OCI-LY1 (cell line): Measurements from ENCODE around the gene PLCG2.
A peak's percentile ranks its signal among the peaks of the same experiment; 100 is the strongest.

Source experiments
- H2AFZ ChIP-seq: fragments of 200-600 bp; sonication (generic), shearing (Covaris generic); 2 replicates; pipeline ENCODE4 v1.6.0; 2014; ENCODE audit warnings: antibody characterized with exemption, mild to moderate bottlenecking, low read length
- H3F3A ChIP-seq: fragments of 200-600 bp; sonication (generic), shearing (Covaris generic); 2 replicates; pipeline ENCODE4 v1.6.0; 2014; ENCODE audit warnings: mild to moderate bottlenecking, antibody characterized with exemption, low read length, moderate library complexity; ENCODE audit not compliant: insufficient read depth
- H3K27ac ChIP-seq: fragments of 200-600 bp; sonication (generic); 2 replicates; pipeline ENCODE4 v1.5.1; 2014; ENCODE audit warnings: low read length, mixed run types, mild to moderate bottlenecking, low read depth; ENCODE audit not compliant: poor library complexity, severe bottlenecking
- H3K27me3 ChIP-seq: fragments of 200-600 bp; sonication (generic); 2 replicates; pipeline ENCODE4 v1.6.0; 2014; ENCODE audit warnings: antibody characterized with exemption, mild to moderate bottlenecking, low read length, moderate library complexity; ENCODE audit not compliant: insufficient read depth
- H3K36me3 ChIP-seq: fragments of 200-600 bp; sonication (generic); 2 replicates; pipeline ENCODE4 v1.6.1; 2014; ENCODE audit warnings: mild to moderate bottlenecking, antibody characterized with exemption, low read length, moderate library complexity, mixed read lengths; ENCODE audit not compliant: insufficient read depth
- H3K4me1 ChIP-seq: fragments of 200-600 bp; sonication (generic); 2 replicates; pipeline ENCODE4 v1.5.1; 2014; ENCODE audit warnings: mild to moderate bottlenecking, low read length, moderate library complexity; ENCODE audit not compliant: insufficient read depth, severe bottlenecking
- H3K4me2 ChIP-seq: fragments of 200-600 bp; sonication (generic), shearing (Covaris generic); 2 replicates; pipeline ENCODE4 v1.6.1; 2014; ENCODE audit warnings: low read length
- H3K4me3 ChIP-seq: fragments of 200-600 bp; sonication (generic); 2 replicates; pipeline ENCODE4 v1.5.1; 2014; ENCODE audit warnings: low read length, low read depth, mild to moderate bottlenecking, mixed read lengths; ENCODE audit not compliant: poor library complexity, severe bottlenecking
- H3K79me2 ChIP-seq: fragments of 200-600 bp; shearing (Covaris generic); 2 replicates; pipeline ENCODE4 v1.6.1; 2016; ENCODE audit warnings: mixed run types, low read length, mixed read lengths; ENCODE audit not compliant: insufficient read depth
- H3K9ac ChIP-seq: fragments of 200-600 bp; sonication (generic), shearing (Covaris generic); 2 replicates; pipeline ENCODE4 v1.6.1; 2014; ENCODE audit warnings: mild to moderate bottlenecking, low read length, mixed read lengths
- H3K9me2 ChIP-seq: fragments of 200-600 bp; sonication (generic), shearing (Covaris generic); 2 replicates; pipeline ENCODE4 v1.6.1; 2014; ENCODE audit warnings: low read depth, mild to moderate bottlenecking, low read length, mixed read lengths
- H3K9me3 ChIP-seq: fragments of 200-600 bp; shearing (Covaris generic); 2 replicates; pipeline ENCODE4 v1.6.1; 2014; ENCODE audit warnings: low read length, mixed read lengths
- H4K20me1 ChIP-seq: fragments of 200-600 bp; sonication (generic), shearing (Covaris generic); 2 replicates; pipeline ENCODE4 v1.6.0; 2016; ENCODE audit warnings: mild to moderate bottlenecking, low read length; ENCODE audit not compliant: insufficient read depth
- EZH2 ChIP-seq: fragments of 200-600 bp; sonication (generic), shearing (Covaris generic); IDR thresholded peaks from 2 replicates; pipeline ENCODE4 v1.8.0; 2017; ENCODE audit warnings: borderline replicate concordance, mixed run types, mild to moderate bottlenecking, antibody characterized with exemption, low read length, moderate library complexity, mixed read lengths
- TF ChIP-seq, protein P1 (sequence below): fragments of 200-600 bp; sonication (generic), shearing (Covaris generic); IDR thresholded peaks from 2 replicates; pipeline ENCODE4 v1.5.1; 2017; ENCODE audit warnings: mild to moderate bottlenecking, antibody characterized with exemption, low read length, moderate library complexity, mixed read lengths

The PLCG2 gene

DNA sequence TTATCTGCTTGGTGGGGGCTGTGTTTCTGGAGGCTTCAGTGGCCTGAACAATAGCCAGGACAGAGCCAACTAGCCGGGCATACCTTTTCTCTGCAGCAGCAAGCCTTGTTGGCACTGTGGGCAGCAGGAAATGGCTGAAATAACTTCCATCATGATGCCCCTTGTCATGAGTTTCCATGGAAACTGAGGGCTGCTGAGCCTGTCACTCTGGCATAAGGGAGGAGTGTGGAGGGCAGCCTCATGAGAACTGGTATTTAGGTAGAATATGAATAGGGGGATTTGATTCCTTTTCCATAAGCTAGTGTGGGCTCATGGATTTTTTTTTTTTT is 39.4 kb downstream of the PLCG2 start:
- Histone ChIP-seq H3K9me3 (no peaks in the 10 kb centered on the region), H3K36me3 (peaks cover 4% of the 10 kb centered on the region; the same call in 1 of the 2 replicates), H3K4me2 (peak overlapping the region; percentile 73), H3K9me2 (no peaks in the 10 kb centered on the region), H3K4me3 (peak overlapping the region; percentile 45), H2AFZ (no peak overlapping the region), H3K9ac (peak overlapping the region; percentile 61), H3F3A (peaks cover 27% of the 10 kb centered on the region; the same call in 1 of the 2 replicates), H4K20me1 (no peaks in the 10 kb centered on the region), H3K4me1 (peaks cover 100% of the 10 kb centered on the region), H3K79me2 (peaks cover 40% of the 10 kb centered on the region), H3K27me3 (no peaks in the 10 kb centered on the region), H3K27ac (peak overlapping the region; percentile 99)
- TF ChIP-seq, protein P1, sequence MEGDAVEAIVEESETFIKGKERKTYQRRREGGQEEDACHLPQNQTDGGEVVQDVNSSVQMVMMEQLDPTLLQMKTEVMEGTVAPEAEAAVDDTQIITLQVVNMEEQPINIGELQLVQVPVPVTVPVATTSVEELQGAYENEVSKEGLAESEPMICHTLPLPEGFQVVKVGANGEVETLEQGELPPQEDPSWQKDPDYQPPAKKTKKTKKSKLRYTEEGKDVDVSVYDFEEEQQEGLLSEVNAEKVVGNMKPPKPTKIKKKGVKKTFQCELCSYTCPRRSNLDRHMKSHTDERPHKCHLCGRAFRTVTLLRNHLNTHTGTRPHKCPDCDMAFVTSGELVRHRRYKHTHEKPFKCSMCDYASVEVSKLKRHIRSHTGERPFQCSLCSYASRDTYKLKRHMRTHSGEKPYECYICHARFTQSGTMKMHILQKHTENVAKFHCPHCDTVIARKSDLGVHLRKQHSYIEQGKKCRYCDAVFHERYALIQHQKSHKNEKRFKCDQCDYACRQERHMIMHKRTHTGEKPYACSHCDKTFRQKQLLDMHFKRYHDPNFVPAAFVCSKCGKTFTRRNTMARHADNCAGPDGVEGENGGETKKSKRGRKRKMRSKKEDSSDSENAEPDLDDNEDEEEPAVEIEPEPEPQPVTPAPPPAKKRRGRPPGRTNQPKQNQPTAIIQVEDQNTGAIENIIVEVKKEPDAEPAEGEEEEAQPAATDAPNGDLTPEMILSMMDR, result no peak
- no peak for TF ChIP-seq EZH2

DNA sequence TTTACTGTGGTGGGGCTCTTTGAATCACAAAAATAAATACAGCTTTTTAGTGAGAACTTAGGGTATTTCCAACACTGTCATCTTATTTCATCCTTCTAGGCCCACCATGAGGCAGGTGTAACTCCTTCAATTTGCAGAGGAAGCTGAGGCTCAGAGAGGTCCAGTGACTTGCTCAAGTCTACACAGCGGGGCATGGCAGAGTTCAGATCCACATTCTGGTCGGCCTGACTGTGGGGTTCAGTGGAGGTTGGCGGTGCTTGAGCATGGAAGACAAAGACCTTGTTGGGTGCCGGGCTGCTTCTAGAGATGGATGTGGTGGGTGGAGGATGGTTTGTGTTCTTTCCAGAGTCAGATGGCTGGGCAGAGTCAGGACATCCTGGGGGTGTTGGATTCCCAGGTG is 39.8 kb downstream of the PLCG2 start:
- peaks cover 4% of the 10 kb centered on the region; the same call in 1 of the 2 replicates for H3K36me3 ChIP-seq
- H2AFZ ChIP-seq, result no peak overlapping the region
- peaks cover 39% of the 10 kb centered on the region for H3K79me2 ChIP-seq
- no peak for TF ChIP-seq EZH2
- TF ChIP-seq, protein P1, result no peak
- peak overlapping the region; percentile 61 for H3K9ac ChIP-seq
- peak overlapping the region; percentile 45 for H3K4me3 ChIP-seq
- H4K20me1 ChIP-seq, result no peaks in the 10 kb centered on the region
- H3K27me3 ChIP-seq, result no peaks in the 10 kb centered on the region
- peak overlapping the region; percentile 99 for H3K27ac ChIP-seq
- no peaks in the 10 kb centered on the region for H3K9me2 ChIP-seq
- peaks cover 25% of the 10 kb centered on the region; the same call in 1 of the 2 replicates for H3F3A ChIP-seq
- H3K4me2 ChIP-seq, result peak overlapping the region; percentile 73
- peaks cover 100% of the 10 kb centered on the region for H3K4me1 ChIP-seq
- no peaks in the 10 kb centered on the region for H3K9me3 ChIP-seq

DNA sequence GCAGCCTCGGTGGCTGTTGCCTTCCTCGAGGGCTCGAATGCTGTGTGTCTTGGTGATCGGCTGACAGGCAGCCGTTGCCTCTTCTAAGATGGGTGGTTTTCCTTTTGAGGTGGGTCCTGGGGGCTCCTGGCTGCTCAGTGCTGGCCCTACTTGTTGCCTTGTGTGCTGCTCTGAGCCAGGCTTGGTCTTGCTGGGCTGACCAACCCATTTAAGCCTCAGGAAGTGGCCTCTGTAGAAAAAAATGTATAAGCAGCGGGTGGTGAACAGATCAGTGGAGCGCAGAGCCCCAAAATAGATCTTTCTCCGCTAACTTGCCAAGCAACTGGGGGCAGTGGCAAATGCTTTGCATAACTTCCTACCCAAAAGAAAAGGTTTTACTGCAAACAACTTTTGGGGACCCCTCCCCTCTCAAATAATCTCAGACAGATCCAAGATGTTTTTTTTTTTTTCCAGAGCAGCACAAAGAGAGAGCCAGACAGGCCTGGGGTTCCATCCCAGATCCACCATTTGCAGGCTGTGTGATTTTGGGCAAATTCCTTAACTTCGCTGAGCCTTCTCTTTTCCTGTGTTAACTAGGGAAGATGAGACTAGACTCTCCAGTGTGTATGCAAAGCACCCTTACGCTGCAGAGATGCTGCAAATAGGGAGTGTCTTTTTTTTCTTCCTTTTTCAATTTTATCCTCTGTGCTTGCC is 42.5 kb downstream of the PLCG2 start:
- peaks cover 52% of the 10 kb centered on the region for H3K79me2 ChIP-seq
- no peaks in the 10 kb centered on the region for H3K9me2 ChIP-seq
- H3K36me3 ChIP-seq, result peaks cover 28% of the 10 kb centered on the region
- TF ChIP-seq, protein P1, result no peak
- TF ChIP-seq EZH2, result no peak
- no peak overlapping the region for H2AFZ ChIP-seq
- no peaks in the 10 kb centered on the region for H3K9me3 ChIP-seq
- H3K4me2 ChIP-seq, result peak overlapping the region; percentile 91
- no peaks in the 10 kb centered on the region for H4K20me1 ChIP-seq
- H3K4me1 ChIP-seq, result peaks cover 100% of the 10 kb centered on the region
- no peaks in the 10 kb centered on the region for H3K27me3 ChIP-seq
- peak overlapping the region; percentile 86 for H3K9ac ChIP-seq
- H3K4me3 ChIP-seq, result peak overlapping the region; percentile 56
- peak overlapping the region; percentile 99 for H3K27ac ChIP-seq
- peaks cover 25% of the 10 kb centered on the region; the same call in 1 of the 2 replicates for H3F3A ChIP-seq
